DMS153 treated with DMSO at 0.1 percent for 48 hours (cell line): ENCODE measurements around the gene ADAMTSL1.

Source experiments
- DNase-seq: peaks from one replicate; lab custom pipeline; 2025; ENCODE audit not compliant: unreplicated experiment; lab: John Stamatoyannopoulos, UW

ADAMTSL1 gene

GRCh38 chr9:18798508-18799290 is 324.7 kb downstream of the ADAMTSL1 start:
- DNase-seq = no peak

- no peak for DNase-seq
These were observed 325.5 kb downstream of the ADAMTSL1 start for GRCh38 chr9:18799428-18799827.

DNA sequence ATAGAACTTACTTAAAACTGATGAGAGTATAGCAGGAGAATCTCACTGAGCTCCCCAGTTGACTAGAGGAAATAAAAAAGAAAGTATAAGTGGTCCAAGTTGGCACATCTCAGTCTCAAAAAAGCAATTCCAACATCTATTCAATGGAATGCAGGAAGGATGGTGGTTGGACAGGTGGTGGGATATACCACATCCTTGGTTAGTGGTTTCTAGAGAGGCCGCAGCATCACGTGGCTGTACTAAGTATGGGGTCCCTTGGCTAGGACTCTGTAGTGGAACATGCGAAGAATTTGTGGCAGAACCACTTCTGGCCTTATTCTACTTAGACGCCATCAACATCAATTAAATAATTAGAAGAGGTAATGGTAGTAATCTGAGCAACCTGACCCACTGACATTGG is 326.6 kb downstream of the ADAMTSL1 start:
- no peak for DNase-seq

DNA sequence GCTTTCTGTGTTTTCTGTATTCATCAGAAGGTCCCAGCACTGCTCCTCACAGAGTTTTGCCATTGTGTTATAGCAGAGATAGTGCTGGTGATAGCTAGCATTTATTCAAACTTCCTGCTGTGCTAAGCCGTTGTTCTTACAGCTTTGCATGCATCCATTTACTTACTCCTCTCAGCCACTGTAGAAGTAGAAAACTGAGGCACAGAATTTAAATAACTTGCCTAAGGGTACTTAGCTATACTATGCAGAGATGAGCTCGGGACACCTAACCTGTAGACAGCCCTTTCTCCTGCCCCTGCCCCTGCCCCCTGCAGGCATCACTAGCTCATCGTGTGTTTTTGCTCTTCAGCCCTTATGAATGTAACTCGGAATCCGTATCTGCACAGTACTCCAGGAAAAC is 331.4 kb downstream of the ADAMTSL1 start:
- DNase-seq = no peak

GRCh38 chr9:18806232-18807080 is 332.5 kb downstream of the ADAMTSL1 start:
- no peak for DNase-seq

DNA sequence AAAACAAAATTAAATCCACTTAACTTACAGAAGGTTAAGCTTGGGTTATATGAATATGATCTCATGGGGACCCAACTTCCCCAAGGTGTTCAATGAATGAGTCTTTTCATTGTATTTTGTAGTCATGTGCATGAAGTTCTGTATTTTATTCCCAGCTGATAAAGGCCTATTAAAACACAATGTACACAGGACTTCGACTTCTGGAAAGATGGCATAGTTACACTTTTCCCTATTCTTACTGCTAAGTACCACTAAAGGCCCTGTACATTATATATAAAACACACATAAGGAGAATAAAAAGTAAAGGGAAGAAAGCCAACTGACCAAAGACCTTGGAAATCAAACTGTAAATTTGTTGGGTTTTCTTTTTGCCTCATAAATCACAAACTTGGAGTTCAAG is 336.6 kb downstream of the ADAMTSL1 start:
- no peak for DNase-seq

DNA sequence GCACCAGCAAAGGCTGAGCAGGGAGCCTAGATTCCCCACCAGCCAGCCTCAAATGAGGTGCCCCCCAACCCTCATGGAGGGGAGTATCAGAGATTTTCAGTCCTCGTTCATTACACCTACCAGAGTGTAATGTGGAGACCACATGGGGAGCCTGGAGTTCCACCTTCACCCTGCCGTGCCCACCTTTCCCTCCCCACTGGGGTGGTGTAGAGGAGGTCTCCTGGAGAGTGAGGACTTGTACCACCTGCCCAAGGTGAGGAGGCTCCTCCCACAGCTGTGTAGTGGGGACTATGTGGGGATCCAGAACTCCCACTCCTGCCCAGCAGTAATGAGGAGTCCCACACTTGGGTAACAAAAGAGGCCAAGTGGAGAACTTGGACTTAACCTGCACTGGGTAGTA is 337.2 kb downstream of the ADAMTSL1 start:
- DNase-seq = no peak

DNA sequence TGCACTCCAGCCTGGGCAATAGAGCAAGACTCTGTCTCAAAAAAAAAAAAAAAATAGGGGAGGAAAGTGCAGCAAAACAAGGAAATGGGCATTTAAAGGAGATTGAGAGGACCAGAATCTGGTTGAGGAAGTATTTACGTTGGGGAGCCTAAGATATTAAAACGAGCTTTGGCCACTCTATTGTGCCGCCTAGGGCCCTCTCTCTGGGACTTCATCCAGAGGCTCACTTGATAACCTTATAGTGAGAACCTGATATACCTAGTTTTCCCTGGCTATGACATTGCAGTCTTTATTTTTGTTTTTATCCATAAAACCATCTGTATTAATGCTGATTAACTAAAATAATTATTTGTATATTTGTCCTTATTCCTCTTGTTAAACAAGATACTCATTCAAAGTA is 345.5 kb downstream of the ADAMTSL1 start:
- no peak for DNase-seq

DNA sequence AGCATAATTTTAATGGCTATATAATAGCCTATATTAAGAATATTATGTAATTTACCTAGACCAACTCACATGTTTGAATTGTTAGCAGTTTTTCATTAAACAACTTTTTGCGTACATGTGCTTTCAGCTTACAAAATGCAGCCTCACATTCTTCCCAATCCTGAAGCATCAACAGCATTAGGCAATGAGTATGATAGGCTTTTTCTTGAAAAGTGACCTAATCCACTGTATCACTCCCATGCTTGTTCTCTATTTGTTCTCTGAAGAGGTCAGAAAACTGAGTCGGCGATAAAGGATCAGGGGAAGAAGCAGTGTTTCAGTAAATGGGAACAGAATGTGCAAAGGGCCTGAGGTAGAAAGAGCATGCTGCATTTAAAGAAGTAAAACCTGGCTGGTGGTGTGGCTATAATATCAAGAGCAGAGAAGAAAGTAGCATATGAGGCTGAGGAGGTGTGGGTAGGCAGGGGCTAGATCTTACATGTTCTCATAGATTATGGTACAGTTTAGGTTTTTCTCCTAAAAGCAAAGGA is 346.7 kb downstream of the ADAMTSL1 start:
- DNase-seq = no peak

- DNase-seq = no peak
These were observed 347.8 kb downstream of the ADAMTSL1 start for GRCh38 chr9:18821788-18822187.

GRCh38 chr9:18822850-18823249 is 348.9 kb downstream of the ADAMTSL1 start:
- no peak for DNase-seq

DNA sequence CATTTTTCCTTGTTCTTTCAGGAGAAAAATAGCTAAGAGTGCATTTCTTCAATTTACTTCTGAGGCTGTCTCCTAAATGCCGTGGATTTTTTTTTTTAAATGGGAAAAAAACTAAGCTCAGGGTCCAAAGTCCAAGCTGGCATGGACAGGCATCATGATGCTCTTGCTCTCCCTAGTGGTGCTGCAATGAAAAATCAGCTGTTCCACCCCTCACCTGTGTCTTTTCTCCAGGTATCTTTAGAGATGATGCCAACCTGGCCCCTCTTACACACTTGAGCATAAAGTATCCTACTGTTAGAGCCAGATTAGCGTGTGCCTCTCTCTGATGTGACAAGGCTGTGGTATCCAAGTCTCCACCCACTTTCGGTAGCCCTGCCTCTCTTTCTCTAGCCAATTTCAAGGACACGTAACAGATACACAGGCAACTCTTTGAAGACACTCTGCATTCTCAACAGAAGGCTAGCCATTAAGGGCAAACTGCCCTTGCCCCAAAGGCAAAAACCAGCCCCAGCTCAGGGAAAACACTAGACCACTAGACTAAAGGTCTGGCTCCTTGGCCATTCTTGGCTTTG is 350.2 kb downstream of the ADAMTSL1 start:
- DNase-seq = no peak

GRCh38 chr9:18825656-18826170 is 351.8 kb downstream of the ADAMTSL1 start:
- DNase-seq = peak; percentile 34

DNA sequence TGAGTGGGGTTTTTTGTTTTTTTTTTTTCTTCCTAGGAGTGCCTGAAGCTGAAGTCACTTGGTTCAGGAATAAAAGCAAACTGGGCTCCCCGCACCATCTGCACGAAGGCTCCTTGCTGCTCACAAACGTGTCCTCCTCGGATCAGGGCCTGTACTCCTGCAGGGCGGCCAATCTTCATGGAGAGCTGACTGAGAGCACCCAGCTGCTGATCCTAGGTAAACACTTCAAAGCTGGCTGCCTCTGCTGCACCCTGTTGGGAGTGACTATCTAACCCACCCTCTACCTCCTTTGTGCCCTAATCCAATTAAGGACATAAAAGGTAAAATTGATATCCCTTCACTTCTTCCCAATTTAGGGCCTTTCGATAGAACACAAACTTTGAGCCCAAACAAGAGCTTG is 352.3 kb downstream of the ADAMTSL1 start:
- DNase-seq = peak; percentile 73

- DNase-seq = no peak
These were observed 355.1 kb downstream of the ADAMTSL1 start for GRCh38 chr9:18829066-18829465.

DNA sequence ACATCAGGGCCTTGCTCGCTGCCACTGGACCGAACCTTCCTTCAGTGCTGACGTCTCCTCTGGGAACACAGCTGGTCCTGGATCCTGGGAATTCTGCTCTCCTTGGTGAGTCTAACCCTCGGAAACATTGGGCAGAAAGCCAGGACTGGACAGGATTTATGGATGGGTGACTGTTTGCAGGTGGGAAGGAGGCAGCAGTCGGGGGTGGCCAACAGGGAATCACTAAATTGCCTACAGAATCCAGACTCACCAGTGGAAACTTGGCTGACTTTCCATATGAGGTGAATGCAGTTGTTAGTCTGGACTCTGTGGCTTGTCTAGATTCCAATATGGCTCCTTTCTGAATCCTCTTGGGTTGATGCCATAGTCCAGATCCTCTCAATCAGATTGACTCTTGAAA is 355.9 kb downstream of the ADAMTSL1 start:
- peak; percentile 26 for DNase-seq

DNA sequence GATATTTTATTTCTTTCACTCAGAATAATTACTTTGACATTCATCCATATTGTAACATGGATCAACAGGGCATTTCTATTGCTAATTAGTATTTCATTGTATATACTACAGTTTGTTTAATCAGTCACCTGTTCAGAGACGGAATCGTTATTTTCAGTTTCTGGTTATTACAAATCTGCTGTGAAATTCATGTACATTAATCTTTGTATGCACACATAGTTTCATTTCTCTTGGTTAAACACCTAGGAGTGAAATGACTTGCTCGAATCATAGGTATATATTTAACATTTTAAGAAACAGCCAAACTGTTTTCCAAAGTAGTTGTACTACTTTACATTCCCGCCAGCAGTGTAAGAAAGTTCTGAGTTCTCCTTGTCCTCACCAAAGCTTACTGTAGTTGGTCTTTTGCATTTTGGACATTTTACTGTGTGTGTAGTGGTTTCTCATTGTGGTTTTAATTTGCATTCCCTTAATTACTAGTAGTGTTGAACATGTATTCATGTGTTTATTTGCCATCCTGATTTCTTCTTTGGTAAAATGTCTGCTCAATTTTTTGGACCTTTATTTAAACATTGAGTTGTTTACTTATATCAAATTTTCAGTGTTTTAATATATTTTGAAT is 360.9 kb downstream of the ADAMTSL1 start:
- DNase-seq = no peak

DNA sequence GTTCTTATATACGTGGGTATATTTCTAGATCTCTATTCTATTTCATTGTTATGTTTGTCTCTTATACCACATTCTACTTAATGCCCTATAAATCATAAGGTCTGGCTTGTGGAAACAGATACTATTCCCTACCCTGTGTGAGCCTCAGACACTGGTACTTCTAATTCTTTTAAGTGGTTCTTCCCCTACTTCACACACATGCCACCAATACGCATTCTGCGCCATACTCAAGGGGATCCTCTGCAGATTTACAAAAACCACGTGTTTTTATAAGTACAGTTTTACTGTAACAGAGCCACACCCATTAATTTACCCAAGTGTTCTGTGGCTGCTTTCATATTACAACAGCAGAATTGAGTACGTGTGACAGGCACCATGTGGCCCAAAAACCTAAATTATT is 363.4 kb downstream of the ADAMTSL1 start:
- no peak for DNase-seq

DNA sequence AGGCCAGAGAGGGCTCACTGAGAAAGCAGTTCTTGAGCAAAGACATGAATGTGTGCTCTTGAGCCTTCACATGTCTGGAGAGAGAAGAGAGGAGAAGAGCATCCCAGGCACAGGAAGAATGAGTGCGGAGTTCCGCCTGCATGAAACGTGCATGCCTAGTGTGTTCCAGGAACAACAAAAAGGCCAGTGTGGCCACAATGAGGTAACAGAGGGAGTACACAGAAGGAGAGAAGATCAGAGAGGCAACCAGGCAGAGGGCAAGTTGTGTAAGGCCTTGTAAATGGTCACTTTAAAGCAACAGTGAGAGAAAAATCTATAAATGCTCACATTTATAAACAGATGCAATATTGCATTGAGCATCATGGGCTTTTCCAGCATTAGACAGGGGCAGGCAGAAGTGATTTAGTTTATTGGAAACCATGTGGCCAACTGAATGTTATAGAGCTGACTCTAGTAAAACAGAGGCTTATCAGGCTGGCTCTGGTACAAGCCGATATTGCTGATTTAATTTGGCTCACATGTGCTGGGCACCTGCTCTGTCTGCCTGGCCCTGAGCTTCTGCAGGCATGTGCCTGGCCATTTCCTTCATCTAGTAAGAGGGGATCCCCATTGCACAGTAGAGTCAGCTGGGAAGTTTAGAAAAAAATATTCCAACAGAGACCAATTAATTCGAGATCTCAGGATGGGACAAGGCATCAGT is 373.8 kb downstream of the ADAMTSL1 start:
- no peak for DNase-seq

- DNase-seq = no peak
These were observed 374.7 kb downstream of the ADAMTSL1 start for GRCh38 chr9:18848657-18849056.
